OCI-LY1 (cell line): ENCODE results near the gene THSD7A.

Source experiments
- H2AFZ ChIP-seq: fragments of 200-600 bp; sonication (generic), shearing (Covaris generic); 2 replicates; pipeline ENCODE4 v1.6.0; 2014; ENCODE audit warnings: antibody characterized with exemption, mild to moderate bottlenecking, low read length
- H3F3A ChIP-seq: fragments of 200-600 bp; sonication (generic), shearing (Covaris generic); 2 replicates; pipeline ENCODE4 v1.6.0; 2014; ENCODE audit warnings: mild to moderate bottlenecking, antibody characterized with exemption, low read length, moderate library complexity; ENCODE audit not compliant: insufficient read depth
- H3K27ac ChIP-seq: fragments of 200-600 bp; sonication (generic); 2 replicates; pipeline ENCODE4 v1.5.1; 2014; ENCODE audit warnings: low read length, mixed run types, mild to moderate bottlenecking, low read depth; ENCODE audit not compliant: poor library complexity, severe bottlenecking
- H3K27me3 ChIP-seq: fragments of 200-600 bp; sonication (generic); 2 replicates; pipeline ENCODE4 v1.6.0; 2014; ENCODE audit warnings: antibody characterized with exemption, mild to moderate bottlenecking, low read length, moderate library complexity; ENCODE audit not compliant: insufficient read depth
- H3K36me3 ChIP-seq: fragments of 200-600 bp; sonication (generic); 2 replicates; pipeline ENCODE4 v1.6.1; 2014; ENCODE audit warnings: mild to moderate bottlenecking, antibody characterized with exemption, low read length, moderate library complexity, mixed read lengths; ENCODE audit not compliant: insufficient read depth
- H3K4me1 ChIP-seq: fragments of 200-600 bp; sonication (generic); 2 replicates; pipeline ENCODE4 v1.5.1; 2014; ENCODE audit warnings: mild to moderate bottlenecking, low read length, moderate library complexity; ENCODE audit not compliant: insufficient read depth, severe bottlenecking
- H3K4me2 ChIP-seq: fragments of 200-600 bp; sonication (generic), shearing (Covaris generic); 2 replicates; pipeline ENCODE4 v1.6.1; 2014; ENCODE audit warnings: low read length
- H3K4me3 ChIP-seq: fragments of 200-600 bp; sonication (generic); 2 replicates; pipeline ENCODE4 v1.5.1; 2014; ENCODE audit warnings: low read length, low read depth, mild to moderate bottlenecking, mixed read lengths; ENCODE audit not compliant: poor library complexity, severe bottlenecking
- H3K79me2 ChIP-seq: fragments of 200-600 bp; shearing (Covaris generic); 2 replicates; pipeline ENCODE4 v1.6.1; 2016; ENCODE audit warnings: mixed run types, low read length, mixed read lengths; ENCODE audit not compliant: insufficient read depth
- H3K9ac ChIP-seq: fragments of 200-600 bp; sonication (generic), shearing (Covaris generic); 2 replicates; pipeline ENCODE4 v1.6.1; 2014; ENCODE audit warnings: mild to moderate bottlenecking, low read length, mixed read lengths
- H3K9me2 ChIP-seq: fragments of 200-600 bp; sonication (generic), shearing (Covaris generic); 2 replicates; pipeline ENCODE4 v1.6.1; 2014; ENCODE audit warnings: low read depth, mild to moderate bottlenecking, low read length, mixed read lengths
- H3K9me3 ChIP-seq: fragments of 200-600 bp; shearing (Covaris generic); 2 replicates; pipeline ENCODE4 v1.6.1; 2014; ENCODE audit warnings: low read length, mixed read lengths
- H4K20me1 ChIP-seq: fragments of 200-600 bp; sonication (generic), shearing (Covaris generic); 2 replicates; pipeline ENCODE4 v1.6.0; 2016; ENCODE audit warnings: mild to moderate bottlenecking, low read length; ENCODE audit not compliant: insufficient read depth
- EZH2 ChIP-seq: fragments of 200-600 bp; sonication (generic), shearing (Covaris generic); IDR thresholded peaks from 2 replicates; pipeline ENCODE4 v1.8.0; 2017; ENCODE audit warnings: borderline replicate concordance, mixed run types, mild to moderate bottlenecking, antibody characterized with exemption, low read length, moderate library complexity, mixed read lengths
- TF ChIP-seq, protein P1 (sequence below): fragments of 200-600 bp; sonication (generic), shearing (Covaris generic); IDR thresholded peaks from 2 replicates; pipeline ENCODE4 v1.5.1; 2017; ENCODE audit warnings: mild to moderate bottlenecking, antibody characterized with exemption, low read length, moderate library complexity, mixed read lengths

THSD7A gene

GRCh38 chr7:11330208-11330607 lies 501.8 kb downstream of the THSD7A start:
- Histone ChIP-seq H2AFZ (no peak overlapping the region), H3K9me2 (no peaks in the 10 kb centered on the region), H3K4me1 (peaks cover 36% of the 10 kb centered on the region), H3K27ac (peak overlapping the region; percentile 48), H3K36me3 (no peaks in the 10 kb centered on the region), H3K4me3 (no peak overlapping the region), H3K27me3 (no peaks in the 10 kb centered on the region), H3K79me2 (no peaks in the 10 kb centered on the region), H3K9me3 (no peaks in the 10 kb centered on the region), H3K9ac (no peak overlapping the region), H4K20me1 (no peaks in the 10 kb centered on the region), H3F3A (no peaks in the 10 kb centered on the region), H3K4me2 (no peak overlapping the region)
- no peak for TF ChIP-seq EZH2
- TF ChIP-seq, protein P1, sequence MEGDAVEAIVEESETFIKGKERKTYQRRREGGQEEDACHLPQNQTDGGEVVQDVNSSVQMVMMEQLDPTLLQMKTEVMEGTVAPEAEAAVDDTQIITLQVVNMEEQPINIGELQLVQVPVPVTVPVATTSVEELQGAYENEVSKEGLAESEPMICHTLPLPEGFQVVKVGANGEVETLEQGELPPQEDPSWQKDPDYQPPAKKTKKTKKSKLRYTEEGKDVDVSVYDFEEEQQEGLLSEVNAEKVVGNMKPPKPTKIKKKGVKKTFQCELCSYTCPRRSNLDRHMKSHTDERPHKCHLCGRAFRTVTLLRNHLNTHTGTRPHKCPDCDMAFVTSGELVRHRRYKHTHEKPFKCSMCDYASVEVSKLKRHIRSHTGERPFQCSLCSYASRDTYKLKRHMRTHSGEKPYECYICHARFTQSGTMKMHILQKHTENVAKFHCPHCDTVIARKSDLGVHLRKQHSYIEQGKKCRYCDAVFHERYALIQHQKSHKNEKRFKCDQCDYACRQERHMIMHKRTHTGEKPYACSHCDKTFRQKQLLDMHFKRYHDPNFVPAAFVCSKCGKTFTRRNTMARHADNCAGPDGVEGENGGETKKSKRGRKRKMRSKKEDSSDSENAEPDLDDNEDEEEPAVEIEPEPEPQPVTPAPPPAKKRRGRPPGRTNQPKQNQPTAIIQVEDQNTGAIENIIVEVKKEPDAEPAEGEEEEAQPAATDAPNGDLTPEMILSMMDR = no peak

DNA sequence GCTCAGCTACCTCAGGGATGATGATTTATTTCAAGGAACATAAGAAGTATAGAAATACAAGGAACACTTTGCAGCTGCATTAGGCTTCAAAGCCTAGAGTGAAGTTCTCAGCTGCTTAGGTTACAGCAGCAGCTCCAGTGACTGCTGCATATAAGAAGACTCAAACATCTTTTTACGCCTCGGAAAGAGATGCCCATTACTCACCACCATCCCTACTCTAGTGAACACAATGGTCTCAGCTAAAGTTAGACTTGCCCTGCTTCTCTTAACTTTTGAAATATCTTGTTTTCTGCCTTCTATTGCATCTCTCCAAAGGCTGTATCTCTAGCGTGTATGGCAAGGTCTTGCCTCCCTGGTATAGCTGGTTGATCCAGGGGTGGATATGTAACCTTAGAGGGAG lies 502.4 kb downstream of the THSD7A start:
- Histone ChIP-seq H3K4me3 (no peak overlapping the region), H4K20me1 (no peaks in the 10 kb centered on the region), H3K9ac (0 out of 2 replicates have a peak overlapping the region, but pooled peaks have one; percentile 5), H3K4me2 (0 out of 2 replicates have a peak overlapping the region, but pooled peaks have one; percentile 11), H3K27ac (peak overlapping the region; percentile 48), H3K79me2 (no peaks in the 10 kb centered on the region), H3F3A (no peaks in the 10 kb centered on the region), H3K36me3 (no peaks in the 10 kb centered on the region), H3K9me2 (no peaks in the 10 kb centered on the region), H2AFZ (no peak overlapping the region), H3K4me1 (peaks cover 36% of the 10 kb centered on the region), H3K9me3 (no peaks in the 10 kb centered on the region), H3K27me3 (no peaks in the 10 kb centered on the region)
- no peak for TF ChIP-seq EZH2

- TF ChIP-seq, protein P1 = no peak
- TF ChIP-seq EZH2 = no peak
- Histone ChIP-seq H3K9ac (no peak overlapping the region), H3K4me2 (no peak overlapping the region), H3F3A (no peaks in the 10 kb centered on the region), H3K9me3 (no peaks in the 10 kb centered on the region), H3K27me3 (no peaks in the 10 kb centered on the region), H3K36me3 (no peaks in the 10 kb centered on the region), H4K20me1 (no peaks in the 10 kb centered on the region), H3K9me2 (no peaks in the 10 kb centered on the region), H3K79me2 (no peaks in the 10 kb centered on the region), H3K4me1 (peaks cover 41% of the 10 kb centered on the region), H3K4me3 (no peak overlapping the region), H3K27ac (peak overlapping the region; percentile 10), H2AFZ (no peak overlapping the region)
Observed at GRCh38 chr7:11328309-11328708, 503.7 kb downstream of the THSD7A start.

DNA sequence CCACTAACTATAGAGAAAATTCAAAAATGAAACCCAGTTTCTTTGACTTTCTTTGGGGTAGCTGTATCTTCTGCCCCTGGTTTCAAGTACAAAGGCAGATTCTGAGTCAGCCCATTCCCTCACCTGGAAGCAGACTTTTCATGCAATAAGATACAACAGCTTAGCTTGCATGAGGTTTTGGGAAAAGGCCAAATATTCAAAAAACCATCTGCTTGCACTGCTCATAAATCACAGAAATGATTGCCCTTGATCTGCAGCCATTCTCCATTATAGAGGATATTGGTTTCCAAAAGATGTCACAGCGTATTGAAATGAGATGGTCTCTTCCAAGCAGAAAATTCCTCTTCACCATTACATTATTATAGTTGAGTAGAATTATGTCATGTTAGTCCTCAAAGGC lies 504.4 kb downstream of the THSD7A start:
- H3F3A ChIP-seq = no peaks in the 10 kb centered on the region
- TF ChIP-seq, protein P1 = no peak
- TF ChIP-seq EZH2 = no peak
- H3K4me2 ChIP-seq = no peak overlapping the region
- no peaks in the 10 kb centered on the region for H4K20me1 ChIP-seq
- no peak overlapping the region for H2AFZ ChIP-seq
- no peaks in the 10 kb centered on the region for H3K36me3 ChIP-seq
- H3K9me2 ChIP-seq = no peaks in the 10 kb centered on the region
- H3K27me3 ChIP-seq = no peaks in the 10 kb centered on the region
- H3K9ac ChIP-seq = no peak overlapping the region
- H3K27ac ChIP-seq = peak overlapping the region; percentile 10
- no peak overlapping the region for H3K4me3 ChIP-seq
- H3K4me1 ChIP-seq = peaks cover 47% of the 10 kb centered on the region
- no peaks in the 10 kb centered on the region for H3K9me3 ChIP-seq
- H3K79me2 ChIP-seq = no peaks in the 10 kb centered on the region
